ENCODE data around the gene MAT1A. TPM values are rescaled to one million over a fixed set of nuclear protein-coding genes. Genes with fewer than 3 reads are reported as not detected.
A peak's percentile ranks its signal among the peaks of the same experiment; 100 is the strongest.

Gene MAT1A
- total RNA-seq, 2 donors from 2014 or later = 3.9 TPM; not detected in 1

DNA sequence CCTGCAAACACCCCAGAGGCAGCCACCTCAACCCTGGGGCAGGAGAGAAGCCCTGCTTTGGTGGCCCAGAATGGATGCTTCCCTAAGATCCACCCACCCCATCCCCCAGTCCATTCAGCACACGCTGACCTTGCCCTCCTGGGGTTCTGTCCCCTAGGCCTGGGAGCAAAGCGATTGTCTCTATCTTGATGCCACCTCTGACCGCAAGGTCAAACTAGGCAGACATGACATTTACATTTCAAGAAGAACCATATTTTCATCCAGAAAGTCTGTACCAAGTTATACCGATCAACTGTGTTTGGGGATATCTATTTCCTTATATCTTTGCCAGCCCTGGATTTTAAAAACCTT, 23.0 kb downstream of the MAT1A start:
- Histone ChIP-seq H3K9me3 (no peaks in the 10 kb centered on the region), H3K4me1 (replicated peaks) (no peaks in the 10 kb centered on the region), H3K4me3 (no peak overlapping the region), H3K27ac (no peak overlapping the region), H3K36me3 (no peaks in the 10 kb centered on the region), H3K27me3 (replicated peaks; ENCODE audit: insufficient read depth) (no peaks in the 10 kb centered on the region)
- intact Hi-C loops (cut with DNase I) = no loop called here
- TF ChIP-seq POLR2A (IDR thresholded peaks at IDR 0.05) (no peak), CTCF (IDR thresholded peaks at IDR 0.05) (no peak), POLR2AphosphoS5 (IDR thresholded peaks at IDR 0.05) (no peak)
- 96% methylated on average over 4 of the region's 4 CpGs for WGBS
- DNase-seq (ENCODE audit: low spot score) = no peak

GRCh38 chr10:80265740-80266512, 23.5 kb downstream of the MAT1A start:
- H3K9me3 ChIP-seq = no peaks in the 10 kb centered on the region
- peak overlapping the region in 1 of 2 donors; percentile 26 for H3K27ac ChIP-seq
- TF ChIP-seq POLR2A (IDR thresholded peaks at IDR 0.05) (no peak), CTCF (IDR thresholded peaks at IDR 0.05) (no peak), POLR2AphosphoS5 (IDR thresholded peaks at IDR 0.05) (no peak)
- WGBS = 47% methylated on average over 15 of the region's 15 CpGs
- H3K4me1 ChIP-seq (replicated peaks) = no peaks in the 10 kb centered on the region
- no peak for DNase-seq (ENCODE audit: low spot score)
- no peak overlapping the region for H3K4me3 ChIP-seq
- H3K27me3 ChIP-seq (replicated peaks; ENCODE audit: insufficient read depth) = no peaks in the 10 kb centered on the region
- H3K36me3 ChIP-seq = no peaks in the 10 kb centered on the region
- intact Hi-C loops (cut with DNase I) = no loop called here

DNA sequence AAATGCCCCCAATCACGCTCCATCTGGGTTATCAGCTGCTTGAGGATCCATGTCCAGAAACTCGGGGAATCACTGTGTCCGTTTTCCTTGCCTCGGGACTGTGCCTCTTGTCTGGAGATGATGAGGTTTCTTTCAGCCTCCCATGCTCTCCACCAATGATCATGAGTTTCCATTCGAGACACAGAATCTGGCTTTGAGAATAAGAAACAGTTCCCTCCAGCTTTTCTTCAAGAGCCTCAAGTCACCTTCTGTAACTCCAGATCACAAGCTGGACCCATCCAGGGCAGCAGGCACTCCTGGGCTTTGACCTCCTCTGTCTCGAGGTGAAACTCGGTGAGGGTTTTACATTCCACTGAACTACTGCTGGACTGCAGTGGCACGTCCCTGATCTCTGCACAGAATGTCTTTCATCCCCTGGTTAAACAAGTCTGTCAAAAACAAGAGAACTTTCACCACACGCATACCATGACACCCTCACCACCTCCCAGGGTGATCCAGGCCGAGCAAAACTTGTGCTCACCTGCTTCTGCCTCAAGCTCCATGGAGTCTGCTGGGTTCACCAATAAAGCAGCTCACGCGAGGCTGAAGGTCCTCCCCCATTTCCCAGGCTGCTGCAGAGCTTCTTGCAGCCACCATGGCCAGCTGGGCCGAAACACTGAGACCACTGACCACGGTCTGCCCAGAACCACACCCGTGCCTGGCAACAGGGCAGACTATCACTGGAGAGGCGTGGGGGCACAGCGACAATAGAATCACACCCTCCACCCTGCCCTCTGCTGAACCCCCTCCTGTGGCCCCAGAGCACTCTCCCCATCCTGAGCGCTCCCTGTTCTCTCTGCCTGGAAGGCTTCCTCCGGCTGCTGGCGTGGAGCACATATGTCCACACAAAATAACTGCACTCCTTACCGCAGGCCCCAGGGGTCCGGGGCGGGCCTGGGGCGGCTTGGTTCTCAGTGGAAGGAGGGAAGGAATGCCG, 25.1 kb downstream of the MAT1A start:
- no peaks in the 10 kb centered on the region for H3K36me3 ChIP-seq
- no peaks in the 10 kb centered on the region for H3K9me3 ChIP-seq
- no peaks in the 10 kb centered on the region for H3K4me1 ChIP-seq (replicated peaks)
- H3K4me3 ChIP-seq = no peak overlapping the region
- no peak for TF ChIP-seq POLR2AphosphoS5 (IDR thresholded peaks at IDR 0.05)
- no peak for TF ChIP-seq CTCF (IDR thresholded peaks at IDR 0.05)
- no peak for TF ChIP-seq POLR2A (IDR thresholded peaks at IDR 0.05)
- intact Hi-C loops (cut with DNase I) = no loop called here
- WGBS = 86% methylated on average over 25 of the region's 25 CpGs
- no peak overlapping the region for H3K27ac ChIP-seq
- DNase-seq (ENCODE audit: low spot score) = no peak
- H3K27me3 ChIP-seq (replicated peaks; ENCODE audit: insufficient read depth) = no peaks in the 10 kb centered on the region

DNA sequence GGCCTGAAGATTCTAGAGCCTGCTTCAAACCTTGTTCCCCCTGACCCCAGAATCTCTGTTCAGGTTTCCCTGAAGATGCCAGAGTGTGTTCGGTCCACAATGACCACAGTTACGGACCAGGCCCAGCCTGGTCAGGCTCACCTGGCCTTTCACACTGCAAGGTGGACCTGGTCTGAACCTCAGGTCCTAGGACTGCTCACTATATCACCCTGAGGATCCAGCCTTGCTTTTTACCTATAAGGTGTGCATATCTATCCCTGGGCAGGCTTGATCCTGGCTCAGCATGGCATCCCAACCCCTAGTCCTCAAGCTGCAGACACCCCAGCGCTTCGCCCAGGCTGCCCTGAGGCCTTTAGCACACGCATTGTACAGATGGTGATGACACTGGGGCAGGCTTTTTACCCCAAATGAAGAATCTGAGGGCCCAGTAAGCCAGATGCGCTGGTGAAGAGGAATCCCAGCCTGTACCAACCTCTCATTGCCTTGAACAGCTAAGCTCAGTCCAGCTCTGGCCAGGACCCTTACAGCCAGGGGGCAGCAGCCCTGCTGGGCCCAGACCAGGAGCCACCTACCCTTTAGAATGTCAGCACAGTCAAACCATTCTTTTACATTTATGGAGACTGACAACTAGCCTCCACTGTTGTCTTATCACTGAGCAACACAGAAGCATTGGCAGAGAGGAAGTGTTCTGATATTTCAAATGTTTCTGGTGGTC, 28.0 kb downstream of the MAT1A start:
- Histone ChIP-seq H3K9me3 (no peaks in the 10 kb centered on the region), H3K27ac (no peak overlapping the region), H3K36me3 (no peaks in the 10 kb centered on the region), H3K4me1 (replicated peaks) (no peaks in the 10 kb centered on the region), H3K27me3 (replicated peaks; ENCODE audit: insufficient read depth) (no peaks in the 10 kb centered on the region), H3K4me3 (no peak overlapping the region)
- WGBS = 95% methylated on average over 6 of the region's 6 CpGs
- TF ChIP-seq CTCF (IDR thresholded peaks at IDR 0.05) (no peak), POLR2AphosphoS5 (IDR thresholded peaks at IDR 0.05) (no peak)
- intact Hi-C loops (cut with DNase I) = no loop called here
- no peak for DNase-seq (ENCODE audit: low spot score)
